Astrocyte of the spinal cord (primary cell): ENCODE results near the gene ADAMTS20.
A peak's percentile ranks its signal among the peaks of the same experiment; 100 is the strongest.

Source experiments
- DNase-seq: peaks from one replicate; pipeline ENCODE4 v3.0.0; 2011; ENCODE audit warnings: low read depth, low spot score
- H3K4me3 ChIP-seq: 2 replicates; pipeline ENCODE4 v1.5.1; 2011; ENCODE audit warnings: low read depth, mild to moderate bottlenecking, low read length, moderate library complexity
- in situ Hi-C: cut with HindIII; loops from 2 replicates; pipeline ENCODE4 v1.10.0; 2017; ENCODE audit warnings: low sequenced_read_pairs
- TF ChIP-seq, protein P1 (sequence below): IDR thresholded peaks from 2 replicates; pipeline ENCODE4 v1.5.1; 2012; ENCODE audit warnings: low read depth, mild to moderate bottlenecking, low read length, inconsistent platforms

The ADAMTS20 gene

DNA sequence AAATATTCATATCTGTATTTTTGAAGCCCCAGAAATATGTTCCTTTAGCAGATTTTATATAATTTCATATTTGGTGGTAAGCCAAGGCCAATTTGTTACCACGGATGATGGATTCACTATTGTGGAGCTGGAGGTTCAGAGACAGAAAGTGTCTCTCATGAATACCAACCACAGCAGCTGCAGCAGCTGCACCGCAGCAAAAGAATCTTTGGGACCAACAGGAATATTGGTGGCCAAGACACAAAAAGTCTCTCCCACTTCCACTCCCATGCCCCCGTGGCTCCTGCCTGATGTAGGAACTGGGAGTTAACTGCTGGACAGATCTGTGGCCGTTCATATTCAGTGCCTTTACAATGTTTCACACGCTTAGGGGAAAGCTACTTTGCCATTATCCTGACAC, 155.3 kb downstream of the ADAMTS20 start:
- H3K4me3 ChIP-seq = no peak overlapping the region
- TF ChIP-seq, protein P1, sequence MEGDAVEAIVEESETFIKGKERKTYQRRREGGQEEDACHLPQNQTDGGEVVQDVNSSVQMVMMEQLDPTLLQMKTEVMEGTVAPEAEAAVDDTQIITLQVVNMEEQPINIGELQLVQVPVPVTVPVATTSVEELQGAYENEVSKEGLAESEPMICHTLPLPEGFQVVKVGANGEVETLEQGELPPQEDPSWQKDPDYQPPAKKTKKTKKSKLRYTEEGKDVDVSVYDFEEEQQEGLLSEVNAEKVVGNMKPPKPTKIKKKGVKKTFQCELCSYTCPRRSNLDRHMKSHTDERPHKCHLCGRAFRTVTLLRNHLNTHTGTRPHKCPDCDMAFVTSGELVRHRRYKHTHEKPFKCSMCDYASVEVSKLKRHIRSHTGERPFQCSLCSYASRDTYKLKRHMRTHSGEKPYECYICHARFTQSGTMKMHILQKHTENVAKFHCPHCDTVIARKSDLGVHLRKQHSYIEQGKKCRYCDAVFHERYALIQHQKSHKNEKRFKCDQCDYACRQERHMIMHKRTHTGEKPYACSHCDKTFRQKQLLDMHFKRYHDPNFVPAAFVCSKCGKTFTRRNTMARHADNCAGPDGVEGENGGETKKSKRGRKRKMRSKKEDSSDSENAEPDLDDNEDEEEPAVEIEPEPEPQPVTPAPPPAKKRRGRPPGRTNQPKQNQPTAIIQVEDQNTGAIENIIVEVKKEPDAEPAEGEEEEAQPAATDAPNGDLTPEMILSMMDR = no peak
- no peak for DNase-seq
- in situ Hi-C loops = no loop called here

DNA sequence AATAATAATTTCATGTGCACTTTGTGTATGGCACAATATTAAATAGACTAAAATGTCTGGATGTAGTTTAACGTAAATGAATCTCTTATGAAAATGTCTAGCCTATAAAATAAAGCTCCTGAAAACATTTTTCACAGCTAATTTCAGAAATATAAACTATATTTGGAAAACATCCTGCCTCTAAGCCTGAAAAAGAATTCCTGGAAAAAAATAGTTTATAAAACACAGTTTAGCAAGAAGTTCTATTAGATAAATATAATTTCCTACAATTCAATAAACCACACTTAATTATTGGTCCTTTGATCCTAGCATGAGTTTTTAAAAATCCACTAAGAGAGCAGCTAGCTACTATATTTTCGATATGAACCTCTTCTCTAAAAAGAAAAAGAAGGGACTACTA, 159.9 kb downstream of the ADAMTS20 start:
- H3K4me3 ChIP-seq = no peak overlapping the region
- no peak for DNase-seq
- in situ Hi-C loops = no loop called here
- TF ChIP-seq, protein P1 = no peak

GRCh38 chr12:43381879-43382278, 170.1 kb downstream of the ADAMTS20 start:
- DNase-seq = no peak
- in situ Hi-C loops = no loop called here
- TF ChIP-seq, protein P1 = no peak
- no peak overlapping the region for H3K4me3 ChIP-seq

DNA sequence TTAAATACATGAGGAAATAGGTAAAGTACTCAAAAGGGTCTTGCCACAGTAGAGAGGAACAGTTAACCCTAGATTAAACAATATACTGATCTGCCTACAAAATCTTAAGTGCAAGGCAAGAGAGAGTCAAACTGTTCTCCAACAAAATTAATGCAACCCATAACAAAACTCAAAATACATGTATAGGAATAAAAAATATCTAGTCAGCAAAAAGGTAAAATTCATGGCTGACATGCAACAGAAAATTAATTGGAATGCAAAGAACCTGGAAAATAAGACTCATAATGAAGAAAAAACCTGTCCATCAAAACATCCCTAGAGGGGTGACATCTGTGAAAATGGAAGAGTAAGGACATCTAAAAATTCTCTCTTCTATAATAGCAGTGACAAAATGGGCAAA, 173.6 kb downstream of the ADAMTS20 start:
- in situ Hi-C loops = no loop called here
- TF ChIP-seq, protein P1 = no peak

DNA sequence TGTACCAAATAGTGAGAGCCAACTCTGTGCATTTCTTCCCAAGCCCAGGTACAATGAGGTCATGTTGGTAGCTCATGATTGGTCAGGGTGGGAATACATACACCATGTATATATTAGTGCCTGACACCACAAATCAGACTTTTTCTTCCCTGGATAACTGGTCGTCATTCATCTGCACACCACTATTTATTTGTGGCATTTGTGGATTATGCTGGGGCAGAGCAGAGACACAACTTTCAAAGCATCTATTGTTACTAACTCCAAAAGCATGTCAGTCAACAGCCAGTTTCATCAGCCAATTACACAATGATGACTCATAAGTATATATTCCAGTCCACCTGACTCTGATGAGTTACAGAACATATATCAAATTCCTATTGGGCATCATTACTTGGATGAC, 181.7 kb downstream of the ADAMTS20 start:
- DNase-seq = peak; percentile 47
- TF ChIP-seq, protein P1 = no peak
- H3K4me3 ChIP-seq = no peak overlapping the region
- in situ Hi-C loops = no loop called here

More for the DNA sequence above, 173.6 kb downstream of the ADAMTS20 start:
- H3K4me3 ChIP-seq = no peak overlapping the region
- no peak for DNase-seq

DNA sequence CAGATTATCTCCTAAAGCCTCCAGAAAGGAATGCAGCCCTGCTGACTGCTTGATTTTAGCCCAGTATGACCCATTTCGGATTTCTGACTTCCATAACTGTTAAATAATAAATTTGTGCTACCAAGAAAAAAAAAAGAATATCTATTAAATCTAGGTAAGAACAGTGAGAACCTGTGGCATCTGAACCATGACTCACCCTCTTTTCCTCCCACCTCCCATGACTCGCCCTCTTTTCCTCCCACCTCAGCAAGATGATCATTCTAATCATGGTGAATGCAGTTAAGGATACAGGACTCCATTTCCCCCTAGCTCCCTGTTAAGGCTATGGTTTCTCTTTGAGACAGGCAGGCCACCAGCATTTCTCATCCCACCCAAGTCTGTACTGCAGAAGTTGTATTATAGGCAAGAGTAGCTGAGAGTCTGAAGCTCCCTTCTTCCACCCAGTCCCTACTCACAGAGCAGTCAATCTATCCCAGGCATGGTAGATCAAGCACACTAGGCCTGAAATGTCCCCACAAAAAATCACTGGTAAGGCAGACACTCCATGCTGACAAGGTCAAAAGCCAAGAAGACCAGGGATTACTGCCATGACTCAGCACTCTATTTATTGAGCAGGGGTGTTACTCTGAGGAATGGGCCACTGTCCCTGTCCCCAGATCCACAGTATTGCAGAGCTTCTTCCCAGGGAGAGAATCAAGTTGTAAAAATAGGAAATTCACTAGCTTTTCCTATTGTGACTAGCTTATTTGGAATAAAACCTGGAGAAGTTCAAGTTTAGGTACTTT, 188.9 kb downstream of the ADAMTS20 start:
- in situ Hi-C loops = no loop called here
- no peak for DNase-seq
- no peak overlapping the region for H3K4me3 ChIP-seq
- TF ChIP-seq, protein P1 = no peak
